GM06990 (cell line): ENCODE results near the gene ITPKC.
"Not testable (repeated sequence)": the region's sequence is repeated elsewhere in the genome, so short reads cannot be mapped to it uniquely, and the experiment has no call there.

Experiments
- DNase-seq: peaks from one replicate; pipeline ENCODE4 v3.0.0-alpha.2; 2011; ENCODE audit not compliant: insufficient read length; ENCODE audit errors: extremely low read depth
- H3K27me3 ChIP-seq: replicated peaks from 2 replicates; pipeline ENCODE4 v1.6.0; 2011; ENCODE audit warnings: low read length; ENCODE audit not compliant: control insufficient read depth, insufficient read depth
- H3K36me3 ChIP-seq: 2 replicates; pipeline ENCODE4 v1.5.1; 2011; ENCODE audit warnings: low read length; ENCODE audit not compliant: control insufficient read depth, insufficient read depth
- H3K4me3 ChIP-seq: replicated peaks from 2 replicates; pipeline ENCODE4 v1.5.1; 2011; ENCODE audit warnings: low read depth, mild to moderate bottlenecking, control low read depth, low read length
- TF ChIP-seq, protein P1 (sequence below): IDR thresholded peaks from 2 replicates; pipeline ENCODE4 v1.5.1; 2011; ENCODE audit warnings: low read length, control low read depth, mild to moderate bottlenecking, inconsistent platforms; ENCODE audit not compliant: insufficient read depth, poor library complexity, severe bottlenecking

The ITPKC gene

DNA sequence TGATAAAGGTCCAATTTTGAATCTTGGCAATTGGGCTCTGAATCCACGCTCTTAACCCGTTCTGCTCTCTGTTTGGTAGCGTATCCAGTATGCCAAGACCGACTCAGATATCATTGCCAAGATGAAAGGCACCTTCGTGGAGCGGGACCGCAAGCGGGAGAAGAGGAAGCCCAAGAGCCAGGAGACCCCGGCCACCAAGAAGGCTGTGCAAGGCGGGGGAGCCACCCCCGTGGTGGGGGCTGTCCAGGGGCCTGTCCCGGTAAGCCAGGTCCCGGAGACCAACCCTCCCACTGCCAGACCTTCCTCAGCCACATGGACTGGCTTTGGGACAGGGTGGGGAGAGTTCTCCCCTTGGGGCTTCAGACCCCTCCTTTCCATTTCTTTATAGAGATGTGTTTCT lies 42.4 kb downstream of the ITPKC start:
- no peak for DNase-seq
- TF ChIP-seq, protein P1, sequence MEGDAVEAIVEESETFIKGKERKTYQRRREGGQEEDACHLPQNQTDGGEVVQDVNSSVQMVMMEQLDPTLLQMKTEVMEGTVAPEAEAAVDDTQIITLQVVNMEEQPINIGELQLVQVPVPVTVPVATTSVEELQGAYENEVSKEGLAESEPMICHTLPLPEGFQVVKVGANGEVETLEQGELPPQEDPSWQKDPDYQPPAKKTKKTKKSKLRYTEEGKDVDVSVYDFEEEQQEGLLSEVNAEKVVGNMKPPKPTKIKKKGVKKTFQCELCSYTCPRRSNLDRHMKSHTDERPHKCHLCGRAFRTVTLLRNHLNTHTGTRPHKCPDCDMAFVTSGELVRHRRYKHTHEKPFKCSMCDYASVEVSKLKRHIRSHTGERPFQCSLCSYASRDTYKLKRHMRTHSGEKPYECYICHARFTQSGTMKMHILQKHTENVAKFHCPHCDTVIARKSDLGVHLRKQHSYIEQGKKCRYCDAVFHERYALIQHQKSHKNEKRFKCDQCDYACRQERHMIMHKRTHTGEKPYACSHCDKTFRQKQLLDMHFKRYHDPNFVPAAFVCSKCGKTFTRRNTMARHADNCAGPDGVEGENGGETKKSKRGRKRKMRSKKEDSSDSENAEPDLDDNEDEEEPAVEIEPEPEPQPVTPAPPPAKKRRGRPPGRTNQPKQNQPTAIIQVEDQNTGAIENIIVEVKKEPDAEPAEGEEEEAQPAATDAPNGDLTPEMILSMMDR, result no peak
- no peaks in the 10 kb centered on the region for H3K27me3 ChIP-seq
- H3K36me3 ChIP-seq, result peaks cover 59% of the 10 kb centered on the region
- H3K4me3 ChIP-seq, result no peak overlapping the region

DNA sequence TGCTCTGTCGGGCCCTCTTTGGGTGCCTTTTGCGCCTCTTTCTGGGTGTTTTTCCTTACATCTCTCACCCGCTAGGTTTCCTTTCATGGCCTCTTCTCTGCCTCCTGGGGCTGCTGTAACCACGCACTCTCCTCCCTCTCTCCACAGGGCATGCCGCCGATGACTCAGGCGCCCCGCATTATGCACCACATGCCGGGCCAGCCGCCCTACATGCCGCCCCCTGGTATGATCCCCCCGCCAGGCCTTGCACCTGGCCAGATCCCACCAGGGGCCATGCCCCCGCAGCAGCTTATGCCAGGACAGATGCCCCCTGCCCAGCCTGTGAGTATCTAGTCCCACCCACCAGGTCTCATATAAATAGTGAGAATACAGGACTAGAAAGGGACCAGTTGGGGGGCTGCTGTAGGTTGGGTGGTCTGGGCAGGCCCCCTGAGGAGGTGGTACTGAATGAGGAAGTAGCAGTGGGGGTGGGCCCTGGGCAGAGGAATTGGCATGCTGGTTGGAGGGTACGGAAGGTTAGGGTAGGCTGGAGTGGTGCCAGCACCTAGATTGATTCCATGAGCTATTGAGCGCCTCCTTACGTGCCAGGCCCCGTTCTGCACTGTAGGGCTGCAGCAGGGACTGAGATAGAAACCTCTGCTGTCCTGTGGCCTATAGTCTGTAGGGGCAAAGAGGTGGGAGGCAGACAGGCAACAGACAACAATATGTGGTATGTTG lies 46.0 kb downstream of the ITPKC start:
- Histone ChIP-seq H3K27me3 (no peaks in the 10 kb centered on the region), H3K4me3 (no peak overlapping the region), H3K36me3 (peaks cover 51% of the 10 kb centered on the region)
- DNase-seq, result no peak
- TF ChIP-seq, protein P1, result no peak

DNA sequence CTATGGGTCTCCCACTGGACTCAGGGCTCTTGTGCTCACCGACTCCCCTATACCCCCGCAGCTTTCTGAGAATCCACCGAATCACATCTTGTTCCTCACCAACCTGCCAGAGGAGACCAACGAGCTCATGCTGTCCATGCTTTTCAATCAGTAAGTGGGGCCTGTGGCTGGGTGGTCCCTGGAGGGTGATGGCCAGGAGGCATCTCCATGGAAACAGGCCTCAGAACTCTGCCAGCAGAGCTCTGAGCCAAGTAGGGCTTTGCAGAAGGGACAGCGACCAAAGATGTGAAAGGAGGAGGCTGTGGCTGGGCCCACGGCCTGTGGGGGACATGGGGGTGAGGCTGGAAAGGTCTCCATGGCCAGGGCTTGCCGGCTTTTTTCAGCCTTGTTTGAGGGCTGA lies 46.6 kb downstream of the ITPKC start:
- no peak for DNase-seq
- H3K4me3 ChIP-seq, result no peak overlapping the region
- peaks cover 47% of the 10 kb centered on the region for H3K36me3 ChIP-seq
- H3K27me3 ChIP-seq, result no peaks in the 10 kb centered on the region
- TF ChIP-seq, protein P1, result no peak

DNA sequence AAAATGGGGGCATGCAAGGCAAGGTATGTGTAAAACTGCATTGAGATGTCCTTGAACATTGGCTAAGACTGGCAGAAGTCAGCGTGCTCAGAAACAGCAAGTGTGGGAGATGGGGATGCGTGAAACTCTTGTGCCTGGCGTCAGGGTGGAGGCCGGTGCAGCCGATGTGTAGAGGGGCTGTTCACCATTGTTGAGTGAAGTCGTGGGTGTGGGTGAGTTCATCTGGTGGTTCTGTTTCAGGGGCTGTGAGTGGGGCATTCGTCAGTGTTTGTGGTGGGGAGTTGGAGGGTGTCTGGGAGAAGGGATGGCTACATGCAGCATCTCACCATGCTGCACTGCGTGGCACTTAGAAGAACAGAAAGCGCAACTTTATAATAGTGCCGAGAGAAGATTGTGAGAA lies 47.1 kb downstream of the ITPKC start:
- H3K36me3 ChIP-seq, result peaks cover 47% of the 10 kb centered on the region
- TF ChIP-seq, protein P1, result no peak

DNA sequence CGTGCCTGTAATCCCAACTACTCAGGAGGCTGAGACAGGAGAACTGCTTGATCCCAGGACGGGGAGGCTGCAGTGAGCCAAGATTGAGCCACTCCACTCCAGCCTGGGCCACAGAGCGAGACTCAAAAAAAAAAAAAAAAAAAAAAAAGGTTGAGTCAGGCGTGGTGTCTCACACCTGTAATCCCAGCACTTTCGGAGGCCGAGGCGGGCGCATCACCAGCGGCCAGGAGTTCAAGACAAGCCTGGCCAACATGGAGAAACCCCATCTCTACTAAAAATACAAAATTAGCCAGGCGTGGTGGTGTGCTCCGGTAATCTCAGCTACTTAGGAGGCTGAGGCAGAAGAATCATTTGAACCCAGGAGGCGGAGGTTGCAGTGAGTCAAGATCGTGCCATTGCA lies 49.5 kb downstream of the ITPKC start:
- not testable (repeated sequence) for H3K27me3 ChIP-seq, DNase-seq, H3K4me3 ChIP-seq
- H3K36me3 ChIP-seq, result peaks cover 34% of the 10 kb centered on the region

More for the DNA sequence above, 47.1 kb downstream of the ITPKC start:
- H3K27me3 ChIP-seq, result no peaks in the 10 kb centered on the region
- H3K4me3 ChIP-seq, result no peak overlapping the region
- no peak for DNase-seq

DNA sequence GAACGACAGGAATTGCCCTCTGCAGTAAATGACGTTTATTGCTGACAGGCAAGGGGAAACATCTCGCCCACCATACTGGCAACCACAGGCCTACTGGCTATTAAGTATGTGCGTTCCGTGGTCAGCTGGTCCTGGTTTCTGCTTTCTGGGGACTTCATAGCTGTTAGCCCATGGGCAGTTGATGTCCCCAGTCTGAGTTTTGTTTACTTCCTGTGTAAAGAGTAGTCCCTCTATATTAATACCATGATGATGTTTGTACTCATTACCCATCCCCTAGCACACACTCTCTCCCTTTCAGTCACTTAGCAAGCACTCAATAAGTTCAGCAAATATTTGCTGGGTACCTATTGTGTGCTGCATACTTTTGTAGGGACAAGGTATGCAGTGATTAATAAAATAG lies 52.0 kb downstream of the ITPKC start:
- TF ChIP-seq, protein P1, result no peak
- H3K27me3 ChIP-seq, result no peaks in the 10 kb centered on the region
- no peak for DNase-seq
- no peak overlapping the region for H3K4me3 ChIP-seq
- H3K36me3 ChIP-seq, result peaks cover 12% of the 10 kb centered on the region

DNA sequence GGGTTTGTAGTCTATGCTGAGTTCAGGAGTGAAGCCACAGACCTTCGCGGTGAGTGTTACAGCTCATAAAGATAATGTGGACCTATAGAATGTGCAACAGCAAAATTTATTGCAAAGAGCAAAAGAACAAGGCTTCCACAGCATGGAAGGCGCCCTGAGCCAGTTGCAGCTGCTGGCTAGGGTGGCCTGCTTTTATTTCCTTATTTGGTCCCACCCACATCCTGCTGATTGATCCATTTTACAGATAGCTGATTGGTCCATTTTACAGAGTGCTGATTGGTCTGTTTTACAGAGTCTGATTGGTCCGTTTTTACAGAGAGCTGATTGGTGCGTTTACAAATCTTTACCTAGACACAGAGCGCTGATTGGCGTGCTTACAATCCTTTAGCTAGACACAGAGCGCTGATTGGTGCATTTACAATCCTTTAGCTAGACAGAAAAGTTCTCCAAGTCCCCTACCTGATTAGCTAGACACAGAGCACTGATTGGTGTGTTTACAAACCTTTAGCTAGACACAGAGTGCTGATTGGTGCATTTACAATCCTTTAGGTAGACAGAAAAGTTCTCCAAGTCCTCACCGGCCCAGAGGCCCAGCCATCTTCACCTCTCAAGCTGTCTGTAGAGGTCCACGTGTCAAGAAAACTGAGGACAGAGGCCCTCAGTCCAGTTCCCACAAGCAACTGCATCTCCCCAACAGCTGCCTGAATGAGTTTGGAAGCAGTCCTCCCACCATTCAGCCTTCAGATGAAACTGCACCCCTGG lies 54.4 kb downstream of the ITPKC start:
- not testable (repeated sequence) for H3K4me3 ChIP-seq, DNase-seq, H3K36me3 ChIP-seq, H3K27me3 ChIP-seq
